Esophagus squamous epithelium (tissue), 5 donors: ENCODE data around the gene DRD2. TPM values are rescaled to one million over a fixed set of nuclear protein-coding genes. Genes with fewer than 3 reads are reported as not detected.

Experiments used
- DNase-seq: peaks from one replicate; lab custom pipeline; 2025; lab: John Stamatoyannopoulos, UW
- H3K27ac ChIP-seq, 4 donors: fragments of 200-600 bp; sonication (generic); one replicate each; pipeline ENCODE4 v1.5.1; 2016 to 2019; ENCODE audit warnings: mild to moderate bottlenecking in 1 of 4
- H3K27me3 ChIP-seq, 4 donors: fragments of 200-600 bp; sonication (generic); 1 replicate in 3 of 4; 2 replicates in 1 of 4; pipeline versions ENCODE4 v1.5.1 to v1.6.0; 2017 to 2021; ENCODE audit warnings: antibody characterized with exemption in 1 of 4
- H3K36me3 ChIP-seq, 3 donors: fragments of 200-600 bp; sonication (generic); one replicate each; pipeline ENCODE4 v1.5.1; 2016 to 2019
- H3K4me1 ChIP-seq, 3 donors: fragments of 200-600 bp; sonication (generic); one replicate each; pipeline ENCODE4 v1.5.1; 2017 to 2019
- H3K4me3 ChIP-seq, 4 donors: fragments of 200-600 bp; sonication (generic); 1 replicate in 3 of 4; 2 replicates in 1 of 4; pipeline ENCODE4 v1.5.1; 2016 to 2019; ENCODE audit warnings: mild to moderate bottlenecking in 2 of 4, moderate library complexity in 1 of 4
- H3K9me3 ChIP-seq, 3 donors: fragments of 200-600 bp; sonication (generic); one replicate each; pipeline ENCODE4 v1.5.1; 2016 to 2019
- POLR2A ChIP-seq, 4 donors: fragments of 450-650 bp; IDR thresholded peaks; one replicate each; pipeline ENCODE4 v1.6.1; 2017; ENCODE audit warnings: antibody characterized with exemption in 4 of 4, mild to moderate bottlenecking in 4 of 4, moderate library complexity in 3 of 4
- WGBS, 2 donors: methylation state at CpG; one replicate each; pipeline ENCODE4 v1.1.5; 2018; 5-methylcytosine and 5-hydroxymethylcytosine counted together
- intact Hi-C: fragments of 100-400 bp; cut with DNase I; formaldehyde crosslinking; loops from one replicate; pipeline ENCODE4 v1.15.0; 2022
- total RNA-seq, 4 donors: library from RNA; depleted of rRNA; stranded (reverse); fragments of >200 nt; gene quantifications; one replicate each; pipeline ENCODE4 v1.1.0, GENCODE V29; 2016
- TF ChIP-seq, protein P1 (sequence below), 6 experiments: fragments of 450-650 bp in 4 of 6; fragments of 200-600 bp in 2 of 6; sonication (generic) in 2 of 6; IDR thresholded peaks; one replicate each; pipeline ENCODE4 v1.5.1; 2016 to 2019; ENCODE audit warnings: antibody characterized with exemption in 6 of 6, mild to moderate bottlenecking in 4 of 6, moderate library complexity in 4 of 6
- donor health status: DM: yes; HTN: yes; CAD: no.

DRD2 gene
- total RNA-seq, 4 donors from 2014 or later = 0.38 TPM; not detected in 3

DNA sequence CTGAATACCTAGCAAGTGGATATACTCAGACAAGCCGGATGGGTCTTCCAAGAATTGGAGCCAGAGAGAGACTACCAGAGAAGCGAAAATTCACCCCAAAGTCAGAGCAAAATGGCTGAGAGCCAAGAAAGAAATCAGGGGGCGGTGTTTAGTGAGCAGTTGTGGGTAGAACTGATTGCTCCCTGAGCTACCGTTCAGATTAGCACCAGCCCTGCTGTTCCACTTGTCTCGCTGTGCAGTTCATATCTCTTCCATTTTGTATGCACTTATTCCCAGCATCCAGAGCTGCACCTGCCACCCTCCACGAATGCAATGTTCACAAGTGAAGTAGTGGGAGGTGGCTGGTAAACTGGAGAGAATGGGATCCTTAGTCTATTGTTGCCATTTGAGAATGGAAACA is 25.5 kb downstream of the DRD2 start:
- H3K27me3 ChIP-seq = peaks cover 0 to 48% (median 0%) of the 10 kb centered on the region in 4 donors
- no peaks in the 10 kb centered on the region for H3K36me3 ChIP-seq
- no peaks in the 10 kb centered on the region for H3K9me3 ChIP-seq
- H3K4me1 ChIP-seq = peaks cover 0 to 21% (median 3%) of the 10 kb centered on the region in 3 donors
- WGBS, 2 donors = 83 to 85% methylated on average over 6 of the region's 6 CpGs
- intact Hi-C loops = no loop called here
- no peak overlapping the region for H3K27ac ChIP-seq
- DNase-seq = no peak
- no peak overlapping the region for H3K4me3 ChIP-seq
- TF ChIP-seq, protein P1, sequence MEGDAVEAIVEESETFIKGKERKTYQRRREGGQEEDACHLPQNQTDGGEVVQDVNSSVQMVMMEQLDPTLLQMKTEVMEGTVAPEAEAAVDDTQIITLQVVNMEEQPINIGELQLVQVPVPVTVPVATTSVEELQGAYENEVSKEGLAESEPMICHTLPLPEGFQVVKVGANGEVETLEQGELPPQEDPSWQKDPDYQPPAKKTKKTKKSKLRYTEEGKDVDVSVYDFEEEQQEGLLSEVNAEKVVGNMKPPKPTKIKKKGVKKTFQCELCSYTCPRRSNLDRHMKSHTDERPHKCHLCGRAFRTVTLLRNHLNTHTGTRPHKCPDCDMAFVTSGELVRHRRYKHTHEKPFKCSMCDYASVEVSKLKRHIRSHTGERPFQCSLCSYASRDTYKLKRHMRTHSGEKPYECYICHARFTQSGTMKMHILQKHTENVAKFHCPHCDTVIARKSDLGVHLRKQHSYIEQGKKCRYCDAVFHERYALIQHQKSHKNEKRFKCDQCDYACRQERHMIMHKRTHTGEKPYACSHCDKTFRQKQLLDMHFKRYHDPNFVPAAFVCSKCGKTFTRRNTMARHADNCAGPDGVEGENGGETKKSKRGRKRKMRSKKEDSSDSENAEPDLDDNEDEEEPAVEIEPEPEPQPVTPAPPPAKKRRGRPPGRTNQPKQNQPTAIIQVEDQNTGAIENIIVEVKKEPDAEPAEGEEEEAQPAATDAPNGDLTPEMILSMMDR (IDR thresholded peaks at IDR 0.05) = no peak
- no peak for TF ChIP-seq POLR2A (IDR thresholded peaks at IDR 0.05)

DNA sequence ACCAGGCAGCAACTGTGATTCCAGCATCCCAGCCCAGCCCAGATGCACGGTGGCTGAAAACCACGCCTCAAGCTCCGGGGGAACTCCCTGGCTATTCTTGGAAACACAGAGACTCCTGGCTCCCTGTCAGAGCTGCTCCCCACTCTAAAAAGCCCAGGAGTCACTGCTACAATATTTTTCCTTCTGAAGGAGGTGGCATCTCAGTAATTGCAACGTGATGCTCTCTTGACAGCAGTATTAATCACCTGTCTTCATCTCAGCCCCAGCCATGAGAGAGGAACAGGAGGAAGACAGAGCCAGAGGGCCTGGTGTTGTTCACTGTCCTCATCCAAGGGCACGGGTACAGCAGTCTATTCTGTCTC is 26.9 kb downstream of the DRD2 start:
- 0 to 30% methylated on average over 2 of the region's 5 CpGs for WGBS, 2 donors
- no peak overlapping the region for H3K27ac ChIP-seq
- no peak for TF ChIP-seq POLR2A (IDR thresholded peaks at IDR 0.05)

DNA sequence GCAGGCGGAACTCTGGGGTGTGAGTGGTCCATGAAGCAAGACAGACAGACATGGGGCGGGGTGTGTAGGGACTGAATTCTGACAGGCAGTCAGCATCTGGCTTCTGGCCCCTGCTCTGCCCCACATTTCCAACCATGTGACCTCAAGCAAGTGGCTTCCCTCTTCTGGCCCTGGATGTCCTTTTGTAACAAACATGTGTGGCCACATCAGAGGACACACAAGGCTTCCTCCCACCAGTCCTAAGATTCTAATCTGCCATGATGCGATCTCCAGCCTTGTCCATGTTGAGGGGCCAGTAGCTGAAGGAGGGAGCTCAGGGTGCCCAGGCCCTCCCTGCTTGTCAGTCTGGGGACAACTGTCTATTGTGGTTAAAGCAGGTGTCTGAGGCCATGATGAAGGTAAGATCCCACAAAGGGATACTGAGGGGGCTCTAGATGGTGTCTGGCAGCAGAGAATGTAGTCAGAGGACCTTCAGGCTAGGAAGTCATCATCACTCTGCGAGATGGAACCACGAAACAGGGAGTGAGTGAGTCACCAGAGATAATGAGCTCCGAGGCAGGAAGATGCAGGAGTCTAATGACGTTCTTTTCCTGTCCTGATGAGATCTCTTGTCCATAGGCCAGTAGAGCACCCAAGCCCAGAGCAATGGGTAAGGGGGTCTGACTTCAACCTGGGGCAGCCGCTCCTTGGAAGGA is 27.4 kb downstream of the DRD2 start:
- no peak for DNase-seq
- 43 to 49% methylated on average over 6 to 7 of the region's 8 CpGs for WGBS, 2 donors
- no peak for TF ChIP-seq POLR2A (IDR thresholded peaks at IDR 0.05)
- TF ChIP-seq, protein P1 (IDR thresholded peaks at IDR 0.05) = no peak
- peaks cover 0 to 21% (median 3%) of the 10 kb centered on the region in 3 donors for H3K4me1 ChIP-seq
- H3K36me3 ChIP-seq = no peaks in the 10 kb centered on the region
- no peak overlapping the region for H3K4me3 ChIP-seq
- intact Hi-C loops = no loop called here
- peaks cover 0 to 57% (median 0%) of the 10 kb centered on the region in 4 donors for H3K27me3 ChIP-seq
- no peak overlapping the region for H3K27ac ChIP-seq
- no peaks in the 10 kb centered on the region for H3K9me3 ChIP-seq

More for the DNA sequence above, 26.9 kb downstream of the DRD2 start:
- intact Hi-C loops = no loop called here
- DNase-seq = no peak
- Histone ChIP-seq H3K27me3 (peaks cover 0 to 51% (median 0%) of the 10 kb centered on the region in 4 donors), H3K4me3 (no peak overlapping the region), H3K4me1 (peaks cover 0 to 21% (median 3%) of the 10 kb centered on the region in 3 donors), H3K9me3 (no peaks in the 10 kb centered on the region), H3K36me3 (no peaks in the 10 kb centered on the region)

DNA sequence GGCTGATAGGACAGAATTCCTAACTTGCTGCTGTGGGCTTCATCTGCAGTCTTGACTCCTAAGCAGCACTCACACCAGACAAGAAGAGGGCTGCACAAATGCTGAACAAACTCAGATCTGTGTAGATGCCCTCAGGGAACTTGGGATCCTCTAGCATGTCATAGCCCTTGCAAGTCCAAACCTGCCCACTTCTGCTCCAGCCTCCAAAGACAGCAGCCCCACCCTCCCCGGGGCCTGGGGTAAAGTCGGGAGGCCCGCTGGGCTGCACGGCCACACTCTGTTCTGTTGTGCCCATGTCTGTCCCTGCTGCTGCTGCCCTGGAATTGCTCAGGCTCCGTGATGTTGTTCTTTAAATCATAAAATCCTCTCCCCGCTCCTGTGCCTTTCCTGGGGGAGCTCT is 28.3 kb downstream of the DRD2 start:
- WGBS, 2 donors = 44 to 50% methylated on average over 3 to 6 of the region's 6 CpGs

DNA sequence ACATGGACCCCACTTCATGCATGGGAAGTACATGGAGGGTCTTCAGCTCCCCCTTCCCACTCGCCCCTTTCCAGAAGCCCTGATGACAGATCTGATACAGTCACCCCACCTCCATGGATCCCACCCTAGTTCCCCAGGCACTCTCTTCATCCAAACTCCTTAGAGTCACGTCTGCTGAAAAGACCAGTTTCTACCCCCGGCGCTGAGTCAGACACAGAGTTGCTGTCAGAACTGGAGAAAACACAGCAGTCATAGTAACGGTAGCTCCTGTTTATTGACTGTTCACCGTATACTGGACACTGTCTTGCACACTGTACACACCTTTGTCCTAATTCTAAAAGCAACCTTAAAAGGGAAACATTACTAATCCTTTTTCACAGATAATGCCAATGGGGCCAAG is 29.1 kb downstream of the DRD2 start:
- peaks cover 0 to 21% (median 3%) of the 10 kb centered on the region in 3 donors for H3K4me1 ChIP-seq
- WGBS, 2 donors = 21 to 34% methylated on average over 3 to 6 of the region's 6 CpGs
- H3K36me3 ChIP-seq = no peaks in the 10 kb centered on the region
- intact Hi-C loops = no loop called here
- H3K4me3 ChIP-seq = no peak overlapping the region
- H3K9me3 ChIP-seq = no peaks in the 10 kb centered on the region
- H3K27me3 ChIP-seq = peaks cover 0 to 69% (median 0%) of the 10 kb centered on the region in 4 donors
- TF ChIP-seq POLR2A (IDR thresholded peaks at IDR 0.05) = no peak
- TF ChIP-seq, protein P1 (IDR thresholded peaks at IDR 0.05) = no peak
- H3K27ac ChIP-seq = no peak overlapping the region
- no peak for DNase-seq

More for the DNA sequence above, 28.3 kb downstream of the DRD2 start:
- Histone ChIP-seq H3K4me1 (peaks cover 0 to 21% (median 3%) of the 10 kb centered on the region in 3 donors), H3K4me3 (no peak overlapping the region), H3K9me3 (no peaks in the 10 kb centered on the region), H3K27ac (no peak overlapping the region), H3K27me3 (peaks cover 0 to 65% (median 0%) of the 10 kb centered on the region in 4 donors), H3K36me3 (no peaks in the 10 kb centered on the region)
- no peak for TF ChIP-seq POLR2A (IDR thresholded peaks at IDR 0.05)
- TF ChIP-seq, protein P1 (IDR thresholded peaks at IDR 0.05) = no peak
- no peak for DNase-seq
- intact Hi-C loops = no loop called here
